ENCODE data around the gene GDF10. TPM values are rescaled to one million over a fixed set of nuclear protein-coding genes. Genes with fewer than 3 reads are reported as not detected.

GDF10 gene
- total and polyA plus RNA-seq, 2 of the 8 experiments (the other 6 are each of a cell fraction or from before 2014, with no cell fraction given) = 0.19 to 0.32 TPM

DNA sequence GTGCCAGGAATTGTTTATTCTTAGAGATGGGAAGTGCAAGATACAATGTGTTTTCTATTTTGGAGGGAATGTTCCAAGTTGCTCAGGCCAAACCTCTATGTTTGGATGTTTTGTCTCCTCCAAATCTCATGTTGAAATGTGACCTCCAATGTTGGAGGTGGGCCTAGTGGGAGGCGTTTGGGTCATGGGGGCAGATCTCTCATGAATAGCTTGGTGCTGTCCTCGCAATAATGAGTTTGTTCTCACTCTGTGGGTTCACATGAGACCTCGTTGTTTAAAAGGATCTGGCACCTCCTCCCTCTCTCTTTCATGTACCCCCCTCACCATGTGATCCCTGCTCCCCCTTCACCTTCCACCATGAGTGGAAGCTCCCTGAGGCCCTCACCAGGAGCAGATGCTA lies 8.3 kb upstream of the GDF10 start:
- POLR2A ChIA-PET (ENCODE audit: partially characterized antibody) = no interaction called here
- WGBS, 2 experiments (ENCODE audit: extremely low coverage in 1 of 2, insufficient coverage in 1 of 2, insufficient read length in 1 of 2, insufficient replicate concordance in 2 of 2, low coverage in 1 of 2, low lambda C conversion rate in 2 of 2, missing lambda C conversion rate in 1 of 2) = 83% methylated on average over 3 of the region's 3 CpGs; no CpG with 5 or more reads in 1 of the 2 experiments
- TF ChIP-seq KDM4A (IDR thresholded peaks at IDR 0.05; ENCODE audit: low read depth, low read length, severe bottlenecking) = no peak
- no peak for TF ChIP-seq HDAC2 (IDR thresholded peaks at IDR 0.05; ENCODE audit: borderline replicate concordance in 1 of 2, low read depth in 2 of 2, low read length in 2 of 2)
- TF ChIP-seq FOSL1 (IDR thresholded peaks at IDR 0.05; ENCODE audit: insufficient read depth, low read depth, low read length) = no peak
- no peak for TF ChIP-seq POLR2AphosphoS5 (IDR thresholded peaks at IDR 0.05; ENCODE audit: low read depth, low read length)
- TF ChIP-seq YY1 (IDR thresholded peaks at IDR 0.05; ENCODE audit: low read depth, low read length) = no peak
- TF ChIP-seq BACH1 (IDR thresholded peaks at IDR 0.05; ENCODE audit: low read length) = no peak
- TF ChIP-seq PHF8 (conservative IDR thresholded peaks at IDR 0.05; ENCODE audit: low read depth, low read length) = no peak
- TF ChIP-seq NANOG (IDR thresholded peaks at IDR 0.05; ENCODE audit: insufficient read depth, low read depth, low read length, poor library complexity, severe bottlenecking) = no peak
- no peak for TF ChIP-seq SP4 (IDR thresholded peaks at IDR 0.05; ENCODE audit: low read length)
- TF ChIP-seq POLR2A (IDR thresholded peaks at IDR 0.05; ENCODE audit: control extremely low read depth in 1 of 2, low read depth in 2 of 2, low read length in 2 of 2) = no peak
- TF ChIP-seq, protein P1, sequence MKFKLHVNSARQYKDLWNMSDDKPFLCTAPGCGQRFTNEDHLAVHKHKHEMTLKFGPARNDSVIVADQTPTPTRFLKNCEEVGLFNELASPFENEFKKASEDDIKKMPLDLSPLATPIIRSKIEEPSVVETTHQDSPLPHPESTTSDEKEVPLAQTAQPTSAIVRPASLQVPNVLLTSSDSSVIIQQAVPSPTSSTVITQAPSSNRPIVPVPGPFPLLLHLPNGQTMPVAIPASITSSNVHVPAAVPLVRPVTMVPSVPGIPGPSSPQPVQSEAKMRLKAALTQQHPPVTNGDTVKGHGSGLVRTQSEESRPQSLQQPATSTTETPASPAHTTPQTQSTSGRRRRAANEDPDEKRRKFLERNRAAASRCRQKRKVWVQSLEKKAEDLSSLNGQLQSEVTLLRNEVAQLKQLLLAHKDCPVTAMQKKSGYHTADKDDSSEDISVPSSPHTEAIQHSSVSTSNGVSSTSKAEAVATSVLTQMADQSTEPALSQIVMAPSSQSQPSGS (IDR thresholded peaks at IDR 0.05; ENCODE audit: low read length) = no peak
- no peak for TF ChIP-seq JUN (IDR thresholded peaks at IDR 0.05; ENCODE audit: low read depth, low read length)
- no peak for TF ChIP-seq RAD21 (IDR thresholded peaks at IDR 0.05 in 1 of 2, conservative IDR thresholded peaks at IDR 0.05 in 1 of 2; ENCODE audit: low read depth in 2 of 2, low read length in 2 of 2)

More for the DNA sequence above, 8.3 kb upstream of the GDF10 start:
- no peak for DNase-seq (ENCODE audit: low read depth in 1 of 2, low spot score in 2 of 2)
- no peaks in the 10 kb centered on the region for H3K9me3 ChIP-seq (ENCODE audit: insufficient read depth in 2 of 2, low read depth in 1 of 2, low read length in 1 of 2)
- H3K4me1 ChIP-seq (replicated peaks in 1 of 4; ENCODE audit: control insufficient read depth in 3 of 4, insufficient read depth in 4 of 4, low read length in 3 of 4) = no peaks in the 10 kb centered on the region
- H3K4ac ChIP-seq (replicated peaks; ENCODE audit: insufficient read length, low read depth, low read length) = no peak overlapping the region
- H3K9ac ChIP-seq (replicated peaks in 1 of 4; ENCODE audit: extremely low read depth in 1 of 4, low read depth in 3 of 4, low read length in 3 of 4) = no peak overlapping the region
- no peak for FAIRE-seq
- H3K36me3 ChIP-seq (ENCODE audit: control insufficient read depth in 2 of 4, insufficient read depth in 4 of 4, low read length in 3 of 4) = no peaks in the 10 kb centered on the region
- H3K14ac ChIP-seq (ENCODE audit: insufficient read length) = no peak overlapping the region
- no peak overlapping the region for H2AK5ac ChIP-seq (ENCODE audit: low read depth, low read length)
- no peak overlapping the region for H4K91ac ChIP-seq (replicated peaks; ENCODE audit: insufficient read length, low read length)
- H2BK12ac ChIP-seq (ENCODE audit: low read depth, low read length) = no peak overlapping the region
- H4K20me1 ChIP-seq (replicated peaks in 1 of 2; ENCODE audit: control insufficient read depth in 1 of 2, insufficient read depth in 2 of 2, low read length in 2 of 2) = no peaks in the 10 kb centered on the region
- no peak overlapping the region for H3K27ac ChIP-seq (ENCODE audit: low read depth, low read length)
- no peaks in the 10 kb centered on the region for H3K79me1 ChIP-seq (ENCODE audit: low read depth, low read length)
- CTCF ChIA-PET (ENCODE audit: partially characterized antibody) = interaction anchor here (1.1 to 1.6 kb wide), 4 partner anchors 9 to 260 kb away, joined by 3 to 5 read pairs (median 4); partner anchors contain the start of gene GDF10
- no peaks in the 10 kb centered on the region for H3K27me3 ChIP-seq (replicated peaks in 1 of 4; ENCODE audit: control insufficient read depth in 3 of 4, extremely low read depth in 1 of 4, insufficient read depth in 3 of 4, low read length in 3 of 4)
- H2BK20ac ChIP-seq (ENCODE audit: low read length) = no peak overlapping the region
- no peak overlapping the region for H3K56ac ChIP-seq (replicated peaks; ENCODE audit: insufficient read length, low read depth, low read length)
- no peak overlapping the region for H2BK15ac ChIP-seq (ENCODE audit: low read length)
- no peak overlapping the region for H2BK120ac ChIP-seq (replicated peaks; ENCODE audit: low read depth, low read length)
- no peak overlapping the region for H4K8ac ChIP-seq (ENCODE audit: extremely low read depth, insufficient read depth, low read length)
- no peak overlapping the region for H2AFZ ChIP-seq (ENCODE audit: low read length)
- no peaks in the 10 kb centered on the region for H3K79me2 ChIP-seq (ENCODE audit: control insufficient read depth in 1 of 2, insufficient read depth in 2 of 2, low read length in 2 of 2)
- no peak overlapping the region for H3K4me3 ChIP-seq (ENCODE audit: extremely low read depth in 1 of 4, insufficient read depth in 2 of 4, low read depth in 3 of 4, low read length in 4 of 4)
- H3K23ac ChIP-seq (ENCODE audit: insufficient read length) = no peak overlapping the region
- no peak overlapping the region for H3K18ac ChIP-seq (ENCODE audit: extremely low read depth, low read length)
- no peaks in the 10 kb centered on the region for H3K23me2 ChIP-seq (ENCODE audit: low read depth, low read length)
- no peak overlapping the region for H4K5ac ChIP-seq (ENCODE audit: insufficient read length, low read depth, low read length)
- H3K4me2 ChIP-seq (ENCODE audit: insufficient read depth in 1 of 2, low read depth in 2 of 2, low read length in 2 of 2) = no peak overlapping the region
- H2BK5ac ChIP-seq (ENCODE audit: low read depth, low read length) = no peak overlapping the region
